Measurements from ENCODE around the gene CNOT11.

DNA sequence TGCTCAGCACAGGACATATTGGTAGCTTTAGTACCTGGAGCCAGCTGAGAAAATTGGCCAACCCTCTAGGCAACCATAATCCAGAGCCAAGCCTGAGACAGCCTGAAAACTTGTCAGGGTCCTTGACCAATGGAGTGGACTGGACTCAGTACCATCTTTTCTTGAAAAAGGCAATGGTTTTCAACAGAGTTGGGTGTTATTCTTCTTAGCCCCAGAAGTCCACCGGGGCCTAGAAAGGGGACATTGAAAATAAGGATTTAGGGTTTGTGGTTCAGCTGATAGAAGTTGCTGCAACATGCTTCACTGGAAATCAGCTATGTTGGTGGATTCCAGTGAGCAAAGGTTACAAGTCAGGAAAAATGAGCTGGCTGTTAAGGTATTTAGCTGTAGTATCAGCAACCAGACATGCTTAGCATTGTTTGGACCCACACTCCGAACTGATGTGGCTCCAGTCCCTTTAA, 22.1 kb upstream of the CNOT11 start:
- TF ChIP-seq, protein P1, sequence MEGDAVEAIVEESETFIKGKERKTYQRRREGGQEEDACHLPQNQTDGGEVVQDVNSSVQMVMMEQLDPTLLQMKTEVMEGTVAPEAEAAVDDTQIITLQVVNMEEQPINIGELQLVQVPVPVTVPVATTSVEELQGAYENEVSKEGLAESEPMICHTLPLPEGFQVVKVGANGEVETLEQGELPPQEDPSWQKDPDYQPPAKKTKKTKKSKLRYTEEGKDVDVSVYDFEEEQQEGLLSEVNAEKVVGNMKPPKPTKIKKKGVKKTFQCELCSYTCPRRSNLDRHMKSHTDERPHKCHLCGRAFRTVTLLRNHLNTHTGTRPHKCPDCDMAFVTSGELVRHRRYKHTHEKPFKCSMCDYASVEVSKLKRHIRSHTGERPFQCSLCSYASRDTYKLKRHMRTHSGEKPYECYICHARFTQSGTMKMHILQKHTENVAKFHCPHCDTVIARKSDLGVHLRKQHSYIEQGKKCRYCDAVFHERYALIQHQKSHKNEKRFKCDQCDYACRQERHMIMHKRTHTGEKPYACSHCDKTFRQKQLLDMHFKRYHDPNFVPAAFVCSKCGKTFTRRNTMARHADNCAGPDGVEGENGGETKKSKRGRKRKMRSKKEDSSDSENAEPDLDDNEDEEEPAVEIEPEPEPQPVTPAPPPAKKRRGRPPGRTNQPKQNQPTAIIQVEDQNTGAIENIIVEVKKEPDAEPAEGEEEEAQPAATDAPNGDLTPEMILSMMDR (IDR thresholded peaks at IDR 0.05), result no peak
- no peak for TF ChIP-seq POLR2A (IDR thresholded peaks at IDR 0.05)

Measured in ovary (tissue), 3 donors.